ENCODE measurements around the gene GPR153.
"Not testable (repeated sequence)": the region's sequence is repeated elsewhere in the genome, so short reads cannot be mapped to it uniquely, and the experiment has no call there.

Gene GPR153

DNA sequence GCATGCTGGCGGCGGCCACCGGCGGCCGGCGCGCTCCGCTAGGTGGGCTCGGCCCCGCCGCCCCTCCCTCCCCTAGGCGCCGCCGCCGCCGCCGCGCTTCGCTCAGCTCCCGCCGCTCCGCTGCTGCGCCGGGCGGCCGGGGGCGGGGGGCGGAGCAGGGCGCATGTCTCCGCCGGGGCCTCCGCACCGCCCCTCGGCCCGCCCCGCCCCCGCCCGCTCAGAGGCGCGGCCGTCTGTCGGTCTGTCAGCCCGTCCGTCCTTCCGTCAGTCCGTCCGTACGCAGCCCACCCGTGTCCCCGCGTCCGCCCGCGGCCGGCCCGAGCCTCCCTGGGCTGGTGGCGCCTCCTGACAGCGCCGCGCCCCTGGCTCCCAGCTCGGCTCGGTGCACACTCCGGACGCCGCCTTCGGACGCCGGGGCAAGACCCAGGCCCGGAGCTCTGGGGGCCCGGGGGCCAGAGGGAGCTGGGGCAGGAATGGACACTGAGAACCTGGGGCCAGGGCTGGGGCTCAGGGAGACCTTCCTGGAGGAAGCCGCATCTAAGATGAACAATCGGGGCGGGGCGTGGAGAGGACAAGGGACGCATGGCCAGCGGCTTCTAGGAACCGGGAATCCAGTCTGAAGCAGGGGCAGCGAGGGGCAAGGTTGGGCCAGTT lies at the start of gene GPR153:
Gene GPR153 (minus strand): TSS at position 138 of the 654 bp plus-strand sequence. CDS start 6,193 bp downstream, outside the sequence.
- DNase-seq: peak; percentile 66

DNA sequence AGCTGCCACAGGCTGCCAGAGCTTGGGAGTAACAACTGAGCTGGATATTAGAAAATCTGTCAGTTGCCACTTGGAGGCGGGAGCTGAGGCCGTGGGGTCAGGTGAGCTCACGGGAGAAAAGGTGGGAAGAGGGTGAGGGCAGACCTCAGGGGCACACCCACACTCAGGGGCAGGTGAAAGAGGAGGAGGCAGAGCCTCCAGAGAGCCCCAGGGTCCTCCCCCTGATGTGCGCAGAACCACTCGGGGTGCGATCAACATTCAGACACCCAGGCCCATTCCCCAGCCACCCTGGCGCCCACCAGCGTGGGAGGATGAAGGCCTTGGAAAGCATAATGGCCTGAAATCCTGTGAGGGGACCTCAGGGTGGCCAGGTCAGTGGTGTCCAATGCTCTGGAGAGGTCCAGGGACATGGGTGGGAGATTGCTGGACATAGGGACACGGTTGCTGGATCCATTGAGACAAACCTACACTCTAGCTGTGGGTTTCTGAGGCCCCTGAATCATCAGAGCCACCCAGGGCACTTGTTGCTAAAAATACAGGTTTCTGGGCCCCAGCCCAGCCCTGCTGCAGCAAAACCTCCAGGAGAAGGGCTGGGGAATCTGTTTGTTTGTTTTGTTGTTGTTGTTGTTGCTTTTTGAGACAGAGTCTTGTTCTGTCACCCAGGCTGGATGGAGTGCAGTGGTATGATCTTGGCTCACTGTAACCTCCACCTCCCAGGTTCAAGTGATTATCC lies 49.4 kb upstream of the GPR153 start:
- DNase-seq: no peak

DNA sequence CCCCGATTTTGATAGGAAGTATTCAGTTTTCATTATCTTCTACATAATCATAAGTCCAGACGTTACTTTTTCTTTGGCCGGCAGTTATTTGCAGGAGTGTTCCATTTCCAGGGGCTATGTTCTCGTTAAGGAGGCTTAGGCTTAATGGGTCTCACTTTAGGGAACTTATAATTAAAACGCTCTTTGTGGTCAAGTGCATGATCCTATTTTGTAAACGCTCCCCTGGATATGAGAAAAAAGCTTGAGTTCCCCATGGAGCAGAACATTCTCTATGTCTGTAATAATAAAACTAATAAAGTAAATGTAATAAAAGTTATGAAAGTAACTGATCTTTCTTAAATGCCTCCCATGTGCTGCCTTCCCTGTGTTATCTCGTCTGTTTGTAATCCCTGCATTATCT lies 48.7 kb upstream of the GPR153 start:
- no peak for DNase-seq

DNA sequence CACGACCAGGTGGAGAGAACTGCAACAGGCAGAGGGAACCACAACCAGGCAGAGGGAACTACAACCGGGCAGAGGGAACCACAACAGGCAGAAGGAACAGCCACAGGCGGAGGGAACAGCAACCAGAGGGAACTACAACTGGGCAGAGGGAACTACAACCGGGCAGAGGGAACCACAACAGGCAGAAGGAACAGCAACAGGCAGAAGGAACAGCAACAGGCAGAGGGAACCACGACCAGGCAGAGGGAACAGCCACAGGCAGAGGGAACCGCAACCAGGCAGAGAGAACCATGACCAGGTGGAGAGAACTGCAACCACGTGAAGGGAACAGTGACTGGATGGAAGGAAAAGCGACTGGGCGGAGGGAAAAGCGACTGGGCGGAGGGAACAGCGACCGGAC lies 47.6 kb upstream of the GPR153 start:
- no peak for DNase-seq

DNA sequence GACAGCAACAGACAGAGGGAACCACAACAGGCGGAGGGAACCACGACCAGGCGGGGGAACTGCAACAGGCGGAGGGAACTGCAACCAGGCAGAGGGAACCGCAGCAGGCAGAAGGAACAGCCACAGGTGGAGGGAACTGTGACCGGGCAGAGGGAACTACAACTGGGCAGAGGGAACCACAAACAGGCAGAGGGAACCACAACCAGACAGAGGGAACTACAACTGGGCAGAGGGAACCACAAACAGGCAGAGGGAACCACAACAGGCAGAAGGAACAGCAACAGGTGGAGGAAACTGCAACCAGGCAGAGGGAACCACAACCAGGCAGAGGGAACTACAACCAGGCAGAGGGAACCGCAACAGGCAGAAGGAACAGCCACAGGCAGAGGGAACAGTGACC lies 46.8 kb upstream of the GPR153 start:
- not testable (repeated sequence) for DNase-seq

DNA sequence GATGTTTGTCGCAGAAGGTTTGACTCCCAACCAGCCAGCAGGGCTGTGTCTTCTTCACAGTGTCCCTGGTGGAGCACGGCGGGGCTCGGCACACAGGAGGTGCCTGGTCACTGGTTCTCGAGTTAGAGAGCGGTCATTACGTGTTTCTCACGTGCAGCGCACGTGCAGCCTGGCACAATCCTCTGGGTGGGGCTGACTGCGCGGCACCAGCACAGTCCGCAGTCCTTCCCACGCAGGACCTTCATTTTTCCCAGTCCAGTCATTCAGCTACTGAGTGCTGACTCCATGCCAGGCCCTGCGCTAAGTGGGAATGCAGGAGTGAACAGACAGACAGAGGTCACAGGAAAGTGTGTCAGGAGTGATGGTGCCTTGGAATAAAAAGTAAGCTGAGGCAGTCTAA lies 46.2 kb upstream of the GPR153 start:
- no peak for DNase-seq

DNA sequence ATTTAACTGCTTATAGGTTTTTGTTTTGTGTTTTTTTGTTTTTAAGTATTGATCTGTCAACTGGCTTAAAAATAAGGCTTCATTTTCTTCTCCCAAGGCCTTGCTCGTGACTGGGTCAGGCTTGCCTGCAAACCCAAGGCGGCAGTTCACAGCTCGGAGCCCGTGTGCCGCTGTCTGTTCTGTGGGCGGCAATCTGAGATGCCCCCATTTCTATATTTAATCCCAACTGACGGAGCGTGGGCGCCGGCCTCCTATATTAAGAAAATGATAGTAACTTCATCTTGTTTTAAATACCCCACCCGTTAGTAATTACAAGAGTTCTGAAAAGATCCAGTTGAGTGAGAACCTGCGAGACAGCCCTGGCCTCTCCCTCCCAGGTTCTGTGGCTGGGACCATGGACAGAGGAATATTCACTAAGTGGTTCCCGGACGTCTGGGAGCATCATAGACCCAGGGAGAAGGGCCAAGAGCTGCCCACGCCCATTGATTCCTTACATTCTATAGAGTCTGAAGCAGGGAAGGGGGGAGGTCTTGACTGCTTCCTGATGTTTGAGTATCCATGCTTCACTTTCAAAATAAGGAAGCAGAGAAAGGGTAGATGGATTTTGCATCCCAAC lies 42.6 kb upstream of the GPR153 start:
- no peak for DNase-seq

DNA sequence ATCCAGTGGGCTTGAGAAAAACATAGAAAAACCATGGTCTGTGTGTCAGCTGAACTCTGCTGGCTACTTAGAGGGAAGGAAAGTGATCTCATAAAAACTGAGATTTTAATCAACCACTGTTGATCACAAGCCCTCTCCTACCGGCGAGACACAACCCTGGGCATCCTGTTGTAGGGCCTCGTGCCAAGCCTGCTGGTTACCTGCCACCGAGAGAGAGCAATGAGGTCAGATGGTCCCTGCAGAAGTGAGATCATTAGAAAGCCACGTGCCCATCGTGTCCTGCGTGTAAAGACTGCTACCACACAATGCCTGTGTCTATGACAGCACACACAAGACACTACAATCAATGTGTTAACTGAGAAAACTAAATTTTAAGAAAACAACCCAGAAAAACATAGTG lies 41.7 kb upstream of the GPR153 start:
- no peak for DNase-seq

DNA sequence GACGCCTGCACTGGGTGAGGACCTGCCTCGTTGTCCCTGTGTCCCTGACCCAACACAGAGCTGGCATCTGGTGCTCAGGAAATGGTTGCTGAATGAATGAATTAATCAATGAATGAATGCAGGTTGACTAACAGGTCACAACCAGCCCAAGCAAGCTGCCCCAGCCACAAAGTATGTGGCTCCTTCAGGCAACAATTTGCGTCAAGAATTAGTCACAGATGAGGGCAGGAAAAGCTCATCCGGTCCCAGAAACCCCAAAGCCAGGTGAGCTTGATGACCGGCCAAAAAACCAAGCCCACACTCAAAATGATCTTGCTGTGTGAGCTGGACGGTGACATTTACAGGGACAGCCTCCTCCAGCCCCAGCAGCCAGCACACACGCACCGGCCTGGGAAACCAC lies 40.6 kb upstream of the GPR153 start:
- no peak for DNase-seq

DNA sequence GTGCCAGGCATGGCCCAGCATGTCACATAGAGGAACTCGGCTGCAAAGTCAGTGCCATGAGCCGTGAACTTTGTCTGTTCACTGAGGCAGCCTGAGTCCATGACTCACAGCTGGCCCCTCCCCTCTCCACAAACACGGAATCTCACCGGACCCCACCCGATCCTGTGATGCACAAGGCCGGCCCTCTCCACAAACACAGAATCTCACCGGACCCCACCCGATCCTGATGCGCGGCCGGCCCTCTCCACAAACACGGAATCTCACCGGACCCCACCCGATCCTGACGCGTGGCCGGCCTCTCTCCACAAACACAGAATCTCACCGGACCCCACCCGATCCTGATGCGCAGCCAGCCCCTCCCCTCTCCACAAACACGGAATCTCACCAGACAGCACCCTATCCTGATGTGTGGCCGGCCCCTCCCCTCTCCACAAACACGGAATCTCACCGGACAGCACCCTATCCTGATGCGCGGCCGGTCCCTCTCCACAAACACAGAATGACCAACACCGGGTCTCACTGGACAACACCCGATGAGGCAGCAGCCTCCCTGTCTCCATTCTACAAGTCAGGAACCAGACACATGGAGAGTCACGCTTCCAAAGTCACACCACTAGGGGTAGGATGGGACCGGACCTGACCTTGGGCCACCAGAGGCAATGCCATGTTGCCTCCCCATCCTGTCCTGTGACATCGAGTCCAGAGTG lies 39.6 kb upstream of the GPR153 start:
- DNase-seq: no peak

DNA sequence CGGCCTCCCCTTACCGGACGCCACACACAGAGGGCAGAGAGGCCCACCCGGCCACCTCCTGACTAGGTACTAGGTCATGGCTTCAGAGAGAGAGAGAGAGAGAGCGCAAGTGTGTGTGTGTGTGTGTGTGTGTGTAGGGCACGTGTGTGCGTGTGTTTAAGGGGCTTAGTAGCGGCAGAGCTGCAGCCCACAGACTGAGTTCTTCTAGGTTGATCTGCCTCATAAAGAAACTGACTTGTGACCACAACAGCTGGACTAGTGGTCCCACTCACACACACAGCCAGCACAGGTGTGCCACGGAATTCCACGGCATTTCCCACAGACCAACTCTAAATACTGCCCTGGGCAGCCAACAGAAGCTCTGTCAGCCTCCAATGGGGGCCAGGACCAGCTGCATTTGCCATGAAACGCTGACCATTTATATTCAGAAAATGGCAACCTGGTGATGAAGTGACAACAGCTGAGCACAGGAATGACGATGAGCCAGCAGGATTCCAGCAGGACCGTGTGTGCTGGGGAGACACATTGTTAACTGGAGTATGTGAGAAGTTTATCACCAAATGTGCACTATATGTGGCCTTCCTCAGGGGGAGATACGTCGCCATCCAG lies 38.8 kb upstream of the GPR153 start:
- no peak for DNase-seq

DNA sequence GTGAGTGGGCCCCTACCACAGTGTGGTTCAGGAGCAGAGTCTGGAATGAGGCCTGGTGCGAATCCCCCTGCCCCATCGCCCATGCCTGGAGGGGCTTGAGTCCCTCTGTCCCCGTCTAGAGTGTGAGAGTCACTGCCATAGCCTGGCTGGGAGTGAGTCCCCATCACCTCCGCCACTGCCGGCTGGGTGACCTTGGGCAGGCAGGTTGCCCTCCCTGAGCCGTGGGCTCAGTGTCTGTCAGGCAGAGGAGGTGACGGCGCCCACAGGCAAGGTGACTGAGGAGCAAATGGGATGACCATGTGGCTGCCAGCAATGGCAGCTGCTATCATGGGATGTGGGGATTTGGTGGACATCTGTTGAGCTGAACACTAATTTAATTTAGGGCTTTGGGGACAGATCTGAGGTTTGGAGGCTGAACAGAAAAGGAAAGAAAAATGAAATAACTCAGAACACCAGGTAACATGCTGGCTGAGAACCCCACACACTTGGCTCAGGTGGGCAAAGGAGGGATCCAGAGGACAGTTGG lies 38.1 kb upstream of the GPR153 start:
- no peak for DNase-seq

DNA sequence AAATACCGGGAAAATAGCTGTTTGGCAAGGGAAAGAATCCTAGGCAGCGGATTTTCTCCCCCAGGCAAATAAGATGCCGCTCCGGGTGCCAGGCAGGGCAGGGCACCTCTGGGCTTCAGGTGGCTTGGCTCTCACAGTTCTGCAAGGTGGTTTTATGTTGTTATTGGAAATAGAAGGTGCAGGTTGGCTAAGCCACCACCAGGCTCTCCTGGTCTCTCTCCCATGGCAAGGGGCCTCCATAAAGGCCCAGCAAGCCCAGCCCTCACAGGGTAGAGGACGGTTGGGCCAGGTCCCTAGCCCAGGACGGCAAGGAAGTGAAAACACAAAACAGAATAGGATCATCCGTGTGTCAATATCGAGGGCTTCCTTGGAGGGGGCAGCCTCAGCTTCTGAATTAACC lies 37.6 kb upstream of the GPR153 start:
- DNase-seq: no peak

DNA sequence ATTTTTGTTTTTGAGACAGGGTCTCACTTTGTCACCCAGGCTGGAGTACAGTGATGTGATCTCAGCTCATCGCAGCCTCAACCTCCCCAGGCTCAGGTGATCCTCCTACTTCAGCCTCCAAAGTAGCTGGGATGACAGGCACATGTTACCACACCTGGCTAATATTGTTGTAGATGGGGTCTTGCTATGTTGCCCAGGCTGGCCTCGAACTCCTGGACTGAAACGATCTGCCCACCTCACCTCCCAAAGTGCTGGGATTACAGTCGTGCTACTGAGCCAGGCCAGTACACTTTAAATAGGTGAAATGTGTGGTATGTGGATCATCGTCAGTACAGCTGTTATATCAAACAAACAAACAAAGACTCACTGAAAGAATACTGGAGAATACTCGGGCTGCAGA lies 35.0 kb upstream of the GPR153 start:
- DNase-seq: no peak

DNA sequence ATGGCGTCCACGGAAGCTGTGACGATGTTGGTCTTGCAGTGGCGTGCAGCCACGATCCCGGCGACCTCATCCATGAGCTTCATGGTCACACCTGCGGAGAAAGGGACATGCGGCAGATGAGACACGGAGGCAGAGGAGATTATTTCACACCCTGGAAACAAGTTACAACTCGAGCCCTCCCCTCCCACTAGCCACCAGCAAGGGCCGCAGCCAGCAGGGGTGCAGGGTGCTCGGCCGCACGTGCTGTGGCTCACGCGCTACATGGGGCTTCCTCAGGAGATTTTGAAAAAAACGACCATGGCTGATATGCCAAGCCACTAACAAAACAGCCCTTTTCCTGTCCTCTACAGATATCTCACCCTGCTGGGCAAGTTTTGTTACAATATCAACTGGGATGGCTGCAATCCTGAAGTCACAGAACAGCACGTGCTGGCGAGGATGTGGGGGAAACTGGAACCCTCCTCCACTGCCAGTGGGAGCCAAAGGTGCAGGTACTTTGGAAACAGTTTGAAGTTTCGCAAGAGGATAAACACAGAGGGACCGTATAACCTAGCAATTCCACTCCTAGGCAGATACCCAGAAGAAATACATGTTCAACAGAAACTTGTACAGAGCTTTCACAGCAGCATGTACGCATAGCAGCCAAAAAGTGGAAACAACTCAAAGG lies 34.1 kb upstream of the GPR153 start:
- no peak for DNase-seq

DNA sequence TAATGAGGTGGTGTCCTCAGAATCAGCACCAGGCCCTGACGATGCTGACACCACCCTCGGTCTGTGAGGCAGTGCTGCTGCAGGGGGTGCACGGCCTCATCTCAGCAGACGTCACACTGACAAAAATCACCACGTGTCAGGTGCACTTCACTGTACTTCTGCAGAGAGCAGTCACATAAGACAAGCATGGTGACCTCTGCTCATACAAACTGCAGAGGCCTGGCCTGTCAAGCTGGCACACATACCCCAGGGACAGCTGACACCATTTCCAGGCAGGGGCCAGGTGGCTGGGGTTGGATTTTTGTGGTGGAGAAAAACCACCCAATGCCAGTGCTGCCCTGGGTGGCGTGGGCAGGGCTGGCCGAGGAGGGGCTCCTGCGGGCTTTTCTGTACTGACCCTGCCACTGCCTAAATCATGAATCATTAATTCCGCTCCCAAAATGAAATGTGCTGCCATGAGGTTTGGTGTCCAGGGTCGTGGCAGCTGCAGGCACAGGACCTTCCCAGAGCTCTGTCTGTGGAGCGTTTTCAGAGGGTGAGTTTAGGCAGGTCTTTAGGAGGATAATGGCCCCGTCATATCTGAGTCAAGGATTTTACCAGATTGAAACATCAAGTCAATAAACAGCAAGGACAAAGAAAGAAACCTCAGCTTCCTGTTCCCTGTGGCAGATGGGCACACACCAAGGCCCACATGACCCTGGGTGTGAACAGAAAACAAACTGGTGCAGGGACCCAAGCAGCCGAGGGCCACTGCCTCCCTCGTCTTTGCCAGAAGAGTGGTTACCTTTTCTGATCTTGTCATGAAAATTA lies 33.4 kb upstream of the GPR153 start:
- no peak for DNase-seq

DNA sequence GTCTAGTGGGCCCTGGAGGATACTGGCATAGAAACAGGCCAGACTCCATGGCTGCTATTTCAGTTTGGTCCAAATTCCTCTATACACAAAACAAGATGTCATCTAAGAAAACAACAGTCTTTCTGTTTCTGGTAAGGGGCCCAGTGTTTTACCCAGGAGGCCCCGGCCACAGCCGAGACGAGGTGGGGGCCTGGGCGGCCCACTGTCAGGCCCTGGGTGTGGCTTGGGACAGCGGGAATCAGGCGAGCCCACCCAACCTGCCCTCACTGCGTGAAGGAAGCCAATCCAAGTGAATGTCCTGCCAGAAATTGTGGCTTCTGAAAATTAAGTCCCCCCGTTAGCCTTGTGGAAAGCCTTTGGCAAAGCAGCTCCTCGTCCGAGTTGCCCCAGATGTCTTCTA lies 31.2 kb upstream of the GPR153 start:
- DNase-seq: no peak

DNA sequence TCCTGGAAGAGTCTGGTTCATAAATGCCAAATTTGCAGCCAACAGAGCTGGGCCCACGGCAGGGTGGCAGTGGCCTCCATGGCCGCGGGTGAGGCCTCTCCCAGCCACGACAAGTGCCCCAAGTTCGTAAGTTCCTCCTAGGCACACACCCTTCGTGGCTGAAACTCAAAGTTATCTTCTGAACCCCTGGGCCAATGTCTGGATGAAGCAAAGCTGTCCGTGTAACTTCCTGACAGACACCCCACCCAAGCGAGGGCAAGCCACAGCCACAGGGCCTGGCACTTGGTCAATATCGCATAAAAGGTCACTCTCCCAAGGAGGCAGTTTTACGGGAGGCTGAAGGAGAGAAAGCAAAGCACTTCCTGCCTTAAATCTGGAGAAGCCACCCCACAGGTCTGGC lies 27.8 kb upstream of the GPR153 start:
- no peak for DNase-seq

DNA sequence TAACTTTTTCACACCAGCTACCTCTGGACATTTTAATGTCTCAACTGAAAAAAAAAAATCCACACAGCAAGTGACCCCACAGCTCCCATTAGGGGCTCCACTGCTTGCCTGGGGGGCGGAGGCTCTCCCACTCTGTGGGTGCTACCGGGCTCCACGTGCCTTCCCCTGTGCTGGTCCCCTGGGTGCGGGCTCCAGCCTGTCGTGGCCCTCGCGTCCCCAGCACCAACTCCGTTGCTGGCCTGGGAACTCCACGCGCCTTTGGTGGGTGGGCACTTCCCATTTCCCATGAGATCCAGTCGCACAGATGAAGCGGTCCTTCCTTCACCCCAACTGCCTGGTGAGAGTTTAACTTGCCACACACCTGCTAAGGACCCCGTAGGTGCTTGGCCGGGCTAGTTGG lies 27.1 kb upstream of the GPR153 start:
- DNase-seq: no peak

DNA sequence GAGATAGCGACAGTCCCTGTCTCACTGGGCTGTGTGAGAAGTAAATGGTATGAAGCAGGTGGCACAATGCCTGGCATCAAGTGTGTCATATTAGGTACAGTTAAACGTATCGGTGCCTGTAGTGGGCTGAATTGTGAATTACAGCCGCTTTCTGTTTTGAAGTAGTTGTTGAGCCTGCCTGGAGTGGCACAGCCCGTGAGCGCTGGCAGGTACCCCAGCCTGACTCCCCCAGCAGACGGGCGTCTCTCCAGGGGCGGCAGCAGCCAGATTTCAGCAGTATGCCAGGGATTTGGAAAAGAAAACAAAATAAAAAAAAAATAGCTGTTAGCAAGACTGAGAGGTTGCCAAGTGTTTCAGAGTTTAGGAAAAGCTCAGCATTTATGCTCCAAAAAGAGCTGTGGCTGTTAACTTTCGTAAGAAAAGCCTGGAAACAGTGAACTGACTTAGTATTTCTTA lies 26.6 kb upstream of the GPR153 start:
- no peak for DNase-seq

DNA sequence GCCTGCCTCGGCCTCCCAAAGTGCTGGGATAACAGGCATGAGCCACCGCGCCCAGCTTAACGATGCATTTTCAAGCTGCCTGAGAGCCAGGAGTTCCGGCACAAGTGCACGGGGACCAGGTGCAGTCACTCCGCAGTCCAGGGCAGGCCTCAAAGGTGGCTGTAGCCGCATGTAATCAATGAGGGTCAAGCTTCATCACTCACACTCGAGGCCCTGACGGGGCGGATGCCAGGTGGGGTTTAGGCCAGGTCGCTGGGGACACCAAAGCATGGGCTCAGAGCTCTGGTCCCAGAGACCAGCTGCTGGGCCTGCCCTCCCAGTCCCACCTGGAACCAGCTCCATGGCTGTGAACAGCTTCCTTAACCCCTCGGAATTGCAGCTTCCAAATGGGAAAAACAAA lies 26.1 kb upstream of the GPR153 start:
- no peak for DNase-seq
